CD4-positive, CD25-positive, alpha-beta regulatory T cell (primary cell): ENCODE results near the gene PDZD8. TPM values are rescaled to one million over a fixed set of nuclear protein-coding genes. Genes with fewer than 3 reads are reported as not detected.
"Not testable (repeated sequence)": the region's sequence is repeated elsewhere in the genome, so short reads cannot be mapped to it uniquely, and the experiment has no call there.

Source experiments
- ATAC-seq, 2 donors: fragments of 150-1000 bp; cut with Tn5 transposase; one replicate each; pipeline ENCODE4 v1.10.0; 2021; ENCODE audit warnings: low read depth in 2 of 2, moderate number of reproducible peaks in 2 of 2, moderate library complexity in 1 of 2
- DNase-seq, 3 donors: peaks; one replicate each; pipeline versions ENCODE4 v3.0.0 to v3.0.0-alpha.2; 2012 to 2022; ENCODE audit warnings: mixed read lengths in 1 of 3
- H3K27ac ChIP-seq: one replicate; pipeline ENCODE4 v1.7.0; 2013; ENCODE audit warnings: mild to moderate bottlenecking, low read length; ENCODE audit not compliant: insufficient read depth, poor library complexity, severe bottlenecking
- H3K27me3 ChIP-seq: one replicate; pipeline ENCODE4 v1.7.0; 2013; ENCODE audit warnings: low read length; ENCODE audit not compliant: control insufficient read depth, insufficient read depth
- H3K36me3 ChIP-seq: one replicate; pipeline ENCODE4 v1.7.0; 2013; ENCODE audit warnings: mild to moderate bottlenecking, low read length, moderate library complexity; ENCODE audit not compliant: control insufficient read depth, insufficient read depth
- H3K4me1 ChIP-seq: 2 replicates; pipeline ENCODE4 v1.7.0; 2013; ENCODE audit warnings: mild to moderate bottlenecking, low read length; ENCODE audit not compliant: insufficient read depth, control insufficient read depth, poor library complexity, severe bottlenecking
- H3K4me3 ChIP-seq: one replicate; pipeline ENCODE4 v1.7.0; 2013; ENCODE audit warnings: low read depth, mild to moderate bottlenecking, low read length, moderate library complexity
- H3K9me3 ChIP-seq, 2 experiments: 1 replicate in 1 of 2; 2 replicates in 1 of 2; pipeline ENCODE4 v1.7.0; 2013; ENCODE audit warnings: low read length in 2 of 2, mild to moderate bottlenecking in 1 of 2, moderate library complexity in 1 of 2; ENCODE audit not compliant: control insufficient read depth in 2 of 2
- H3K27ac Mint-ChIP-seq, 3 donors: one replicate each; pipeline ENCODE4 v1.8.0; 2020 to 2022; ENCODE audit warnings: mild to moderate bottlenecking in 3 of 3, mixed read lengths in 3 of 3, moderate library complexity in 2 of 3
- H3K27me3 Mint-ChIP-seq: one replicate; pipeline ENCODE4 v1.8.0; 2022; ENCODE audit warnings: mild to moderate bottlenecking, mixed read lengths
- H3K36me3 Mint-ChIP-seq: one replicate; pipeline ENCODE4 v1.8.0; 2020; ENCODE audit warnings: mixed read lengths
- H3K4me1 Mint-ChIP-seq, 4 donors: one replicate each; pipeline ENCODE4 v1.8.0; 2020 to 2022; ENCODE audit warnings: mixed read lengths in 4 of 4, mild to moderate bottlenecking in 1 of 4
- H3K4me3 Mint-ChIP-seq, 4 donors: one replicate each; pipeline ENCODE4 v1.8.0; 2020 to 2022; ENCODE audit warnings: mild to moderate bottlenecking in 4 of 4, mixed read lengths in 4 of 4, moderate library complexity in 3 of 4
- H3K9me3 Mint-ChIP-seq, 7 donors: one replicate each; pipeline ENCODE4 v1.8.0; 2020 to 2022; ENCODE audit warnings: mixed read lengths in 7 of 7, mild to moderate bottlenecking in 3 of 7, moderate library complexity in 2 of 7
- polyA plus RNA-seq, 4 donors: library from polyadenylated mRNA; unstranded; fragments of 300-500 nt; fragmentation: Illumina TruSeq; gene quantifications; one replicate each; pipeline ENCODE4 v1.2.3, GENCODE V29; 2021
- total RNA-seq: library from RNA; stranded (reverse); gene quantifications from one replicate; pipeline ENCODE4 v1.2.3, GENCODE V29; 2022

Gene PDZD8
- total and polyA plus RNA-seq, 5 donors from 2014 or later: 3.1 to 30.4 (median 8.4) TPM

GRCh38 chr10:117240621-117241529, 134.4 kb downstream of the PDZD8 start, which contains the start of gene SLC18A2:
TSS of gene SLC18A2 (plus strand) at chr10:117241114. CDS start at chr10:117241694, 580 bp downstream.
- Histone ChIP-seq H3K27ac (no peak within 1 kb of the TSS), H3K27me3 (no peaks in the 10 kb centered on the region), H3K4me1 (no peaks in the 10 kb centered on the region), H3K9me3 (no peaks in the 10 kb centered on the region), H3K36me3 (no peaks in the 10 kb centered on the region), H3K4me3 (no peak within 1 kb of the TSS)
- Mint-ChIP-seq H3K9me3 (peaks cover 0 to 4% (median 0%) of the 10 kb centered on the region in 7 donors), H3K36me3 (no peaks in the 10 kb centered on the region), H3K4me1 (peaks cover 0 to 5% (median 3%) of the 10 kb centered on the region in 4 donors), H3K27ac (no peak within 1 kb of the TSS), H3K27me3 (peaks cover 38% of the 10 kb centered on the region), H3K4me3 (peak within 1 kb of the TSS in 1 of 4 donors; percentile 74)
- ATAC-seq (no peak), DNase-seq (no peak)

- DNase-seq (no peak), ATAC-seq (no peak)
- H3K27ac ChIP-seq: no peak overlapping the region
- H3K4me3 ChIP-seq: no peak overlapping the region
- H3K9me3 ChIP-seq: no peaks in the 10 kb centered on the region
- Mint-ChIP-seq H3K9me3 (peaks cover 0 to 6% (median 0%) of the 10 kb centered on the region in 7 donors), H3K4me3 (no peak overlapping the region), H3K36me3 (no peaks in the 10 kb centered on the region), H3K27me3 (peaks cover 38% of the 10 kb centered on the region), H3K4me1 (peaks cover 0 to 5% (median 3%) of the 10 kb centered on the region in 4 donors), H3K27ac (no peak overlapping the region)
- H3K4me1 ChIP-seq: no peaks in the 10 kb centered on the region
- no peaks in the 10 kb centered on the region for H3K27me3 ChIP-seq
- H3K36me3 ChIP-seq: no peaks in the 10 kb centered on the region
These were observed 135.3 kb downstream of the PDZD8 start for GRCh38 chr10:117239721-117240620.

GRCh38 chr10:117239051-117239450, 136.2 kb downstream of the PDZD8 start:
- ATAC-seq (no peak), DNase-seq (no peak)
- no peak overlapping the region for H3K27ac ChIP-seq
- no peak overlapping the region for H3K4me3 ChIP-seq
- no peaks in the 10 kb centered on the region for H3K36me3 Mint-ChIP-seq
- H3K27ac Mint-ChIP-seq: no peak overlapping the region
- peaks cover 0 to 5% (median 3%) of the 10 kb centered on the region in 4 donors for H3K4me1 Mint-ChIP-seq
- no peaks in the 10 kb centered on the region for H3K9me3 ChIP-seq
- peaks cover 0 to 6% (median 0%) of the 10 kb centered on the region in 7 donors for H3K9me3 Mint-ChIP-seq
- no peaks in the 10 kb centered on the region for H3K4me1 ChIP-seq
- H3K27me3 Mint-ChIP-seq: peaks cover 44% of the 10 kb centered on the region
- no peaks in the 10 kb centered on the region for H3K27me3 ChIP-seq
- H3K4me3 Mint-ChIP-seq: no peak overlapping the region
- no peaks in the 10 kb centered on the region for H3K36me3 ChIP-seq

- H3K9me3 ChIP-seq: no peaks in the 10 kb centered on the region
- ATAC-seq (no peak), DNase-seq (no peak)
- no peak overlapping the region for H3K27ac Mint-ChIP-seq
- no peak overlapping the region for H3K27ac ChIP-seq
- peaks cover 0 to 5% (median 3%) of the 10 kb centered on the region in 4 donors for H3K4me1 Mint-ChIP-seq
- H3K36me3 ChIP-seq: no peaks in the 10 kb centered on the region
- H3K9me3 Mint-ChIP-seq: peaks cover 0 to 6% (median 0%) of the 10 kb centered on the region in 7 donors
- H3K36me3 Mint-ChIP-seq: no peaks in the 10 kb centered on the region
- H3K4me1 ChIP-seq: no peaks in the 10 kb centered on the region
- H3K4me3 Mint-ChIP-seq: no peak overlapping the region
- no peak overlapping the region for H3K4me3 ChIP-seq
- H3K27me3 ChIP-seq: no peaks in the 10 kb centered on the region
- peaks cover 36% of the 10 kb centered on the region for H3K27me3 Mint-ChIP-seq
These were observed 137.7 kb downstream of the PDZD8 start for GRCh38 chr10:117237401-117237991.

GRCh38 chr10:117230107-117230506, 145.1 kb downstream of the PDZD8 start:
- not testable (repeated sequence) for ATAC-seq, H3K4me1 ChIP-seq, H3K36me3 ChIP-seq, H3K4me3 ChIP-seq, DNase-seq, H3K27me3 ChIP-seq, H3K27ac ChIP-seq, H3K4me3 Mint-ChIP-seq, H3K27ac Mint-ChIP-seq, H3K36me3 Mint-ChIP-seq, H3K9me3 ChIP-seq, H3K4me1 Mint-ChIP-seq, H3K9me3 Mint-ChIP-seq
- peaks cover 26% of the 10 kb centered on the region for H3K27me3 Mint-ChIP-seq

- H3K9me3 ChIP-seq: no peaks in the 10 kb centered on the region
- Mint-ChIP-seq H3K4me3 (no peak overlapping the region), H3K4me1 (no peaks in the 10 kb centered on the region), H3K27ac (no peak overlapping the region), H3K9me3 (peaks cover 0 to 2% (median 0%) of the 10 kb centered on the region in 7 donors), H3K27me3 (peaks cover 20% of the 10 kb centered on the region), H3K36me3 (no peaks in the 10 kb centered on the region)
- H3K4me1 ChIP-seq: no peaks in the 10 kb centered on the region
- ATAC-seq (no peak), DNase-seq (no peak)
- no peak overlapping the region for H3K4me3 ChIP-seq
- H3K36me3 ChIP-seq: no peaks in the 10 kb centered on the region
- no peak overlapping the region for H3K27ac ChIP-seq
- peaks cover 2% of the 10 kb centered on the region for H3K27me3 ChIP-seq
These were observed 147.0 kb downstream of the PDZD8 start for GRCh38 chr10:117228210-117228609.
